ENCODE data around the gene SIPA1L3. TPM values are rescaled to one million over a fixed set of nuclear protein-coding genes. Genes with fewer than 3 reads are reported as not detected.

The SIPA1L3 gene
- total and polyA plus RNA-seq, 8 donors, result 19.7 to 44.8 (median 25.8) TPM

GRCh38 chr19:38122402-38123093, 215.5 kb downstream of the SIPA1L3 start:
- intact Hi-C loops (cut with DNase I), result no loop called here
- Histone ChIP-seq H3K36me3 (peaks cover 0 to 27% (median 4%) of the 10 kb centered on the region in 3 donors), H3K4me1 (no peaks in the 10 kb centered on the region), H3K9me3 (no peaks in the 10 kb centered on the region), H3K4me3 (no peak overlapping the region), H3K27me3 (no peaks in the 10 kb centered on the region), H3K27ac (no peak overlapping the region)
- 94 to 97% methylated on average over 24 of the region's 24 CpGs for WGBS, 2 donors
- no peak for TF ChIP-seq CTCF (IDR thresholded peaks at IDR 0.05)
- no peak for DNase-seq
- ATAC-seq, result peak in 2 of 4 donors; percentile 44 to 59
- FAIRE-seq, result no peak

DNA sequence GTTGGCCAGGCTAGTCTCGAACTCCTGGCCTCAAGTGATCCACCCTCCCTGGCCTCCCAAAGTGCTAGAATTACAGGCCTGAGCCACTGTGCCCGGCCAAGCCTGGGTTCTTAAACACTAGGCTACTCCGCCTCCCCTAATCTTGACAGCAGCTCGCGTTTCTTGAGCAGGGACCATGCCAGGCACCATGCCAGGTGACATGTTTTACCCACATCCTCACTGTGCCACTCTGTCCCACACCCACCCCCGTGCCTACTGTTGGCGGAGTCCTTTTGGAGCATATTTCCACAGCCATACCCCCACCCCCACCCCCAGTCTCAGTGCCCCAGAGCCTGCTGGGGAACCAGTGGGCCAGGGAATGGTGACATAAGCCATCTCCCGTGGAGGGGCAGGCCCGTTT, 218.2 kb downstream of the SIPA1L3 start:
- TF ChIP-seq CTCF (IDR thresholded peaks at IDR 0.05), result no peak
- H3K27me3 ChIP-seq, result no peaks in the 10 kb centered on the region
- H3K36me3 ChIP-seq, result peaks cover 0 to 9% (median 0%) of the 10 kb centered on the region in 3 donors
- FAIRE-seq, result no peak
- 97 to 98% methylated on average over 9 of the region's 9 CpGs for WGBS, 2 donors
- no peak for ATAC-seq
- no peak overlapping the region for H3K27ac ChIP-seq
- H3K4me3 ChIP-seq, result no peak overlapping the region
- H3K9me3 ChIP-seq, result no peaks in the 10 kb centered on the region
- no peaks in the 10 kb centered on the region for H3K4me1 ChIP-seq
- intact Hi-C loops (cut with DNase I), result no loop called here
- DNase-seq, result no peak

GRCh38 chr19:38130399-38130798, 223.4 kb downstream of the SIPA1L3 start:
- H3K27ac ChIP-seq, result no peak overlapping the region
- WGBS, 2 donors, result 95 to 97% methylated on average over 25 of the region's 25 CpGs
- TF ChIP-seq CTCF (IDR thresholded peaks at IDR 0.05), result no peak
- DNase-seq, result no peak
- no peak overlapping the region for H3K4me3 ChIP-seq
- H3K4me1 ChIP-seq, result no peaks in the 10 kb centered on the region
- no peaks in the 10 kb centered on the region for H3K27me3 ChIP-seq
- no peak for ATAC-seq
- intact Hi-C loops (cut with DNase I), result no loop called here
- peaks cover 0 to 6% (median 0%) of the 10 kb centered on the region in 3 donors for H3K36me3 ChIP-seq
- no peak for FAIRE-seq
- no peaks in the 10 kb centered on the region for H3K9me3 ChIP-seq

- intact Hi-C loops (cut with DNase I), result no loop called here
- Histone ChIP-seq H3K4me1 (no peaks in the 10 kb centered on the region), H3K27me3 (no peaks in the 10 kb centered on the region), H3K4me3 (no peak overlapping the region), H3K9me3 (no peaks in the 10 kb centered on the region), H3K36me3 (peaks cover 0 to 6% (median 0%) of the 10 kb centered on the region in 3 donors), H3K27ac (no peak overlapping the region)
- FAIRE-seq (no peak), ATAC-seq (peak in 2 of 4 donors; percentile 10 to 19), DNase-seq (peak in 1 of 6 donors; percentile 18)
- WGBS, 2 donors, result 73 to 81% methylated on average over 6 of the region's 6 CpGs
- TF ChIP-seq CTCF (IDR thresholded peaks at IDR 0.05), result no peak
Observed at GRCh38 chr19:38132781-38133180, 225.8 kb downstream of the SIPA1L3 start.

- Histone ChIP-seq H3K27ac (no peak overlapping the region), H3K4me1 (no peaks in the 10 kb centered on the region), H3K9me3 (no peaks in the 10 kb centered on the region), H3K36me3 (peaks cover 0 to 6% (median 0%) of the 10 kb centered on the region in 3 donors), H3K27me3 (no peaks in the 10 kb centered on the region), H3K4me3 (no peak overlapping the region)
- WGBS, 2 donors, result 90 to 91% methylated on average over 3 of the region's 3 CpGs
- FAIRE-seq (no peak), DNase-seq (peak in 1 of 6 donors; percentile 2), ATAC-seq (peak in 2 of 4 donors; percentile 39 to 65)
- intact Hi-C loops (cut with DNase I), result no loop called here
- TF ChIP-seq CTCF (IDR thresholded peaks at IDR 0.05), result no peak
Observed at GRCh38 chr19:38133319-38133718, 226.3 kb downstream of the SIPA1L3 start.

Data from pancreas (tissue), 10 donors.